ENCODE results near the gene ABCB11.
"Not testable (repeated sequence)": the region's sequence is repeated elsewhere in the genome, so short reads cannot be mapped to it uniquely, and the experiment has no call there.

ABCB11 gene

DNA sequence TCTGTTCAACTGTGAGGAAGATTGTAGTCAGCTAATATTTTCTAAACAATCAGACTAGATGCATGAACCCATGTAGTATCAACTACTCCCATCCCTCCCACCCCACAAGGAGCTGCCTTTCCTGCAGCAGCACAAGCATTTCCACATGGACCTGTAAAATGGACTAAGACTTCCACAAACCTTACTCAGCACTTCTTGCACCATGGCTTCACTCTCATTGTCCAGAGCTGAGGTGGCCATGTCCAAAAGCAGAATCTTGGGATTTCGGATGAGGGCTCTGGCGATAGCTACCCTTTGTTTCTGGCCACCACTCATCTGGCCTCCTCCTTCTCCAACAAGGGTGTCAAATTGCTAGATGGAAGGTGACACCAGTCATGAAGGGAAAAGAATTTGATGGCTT is 61.3 kb downstream of the ABCB11 start:
- no peak for DNase-seq

DNA sequence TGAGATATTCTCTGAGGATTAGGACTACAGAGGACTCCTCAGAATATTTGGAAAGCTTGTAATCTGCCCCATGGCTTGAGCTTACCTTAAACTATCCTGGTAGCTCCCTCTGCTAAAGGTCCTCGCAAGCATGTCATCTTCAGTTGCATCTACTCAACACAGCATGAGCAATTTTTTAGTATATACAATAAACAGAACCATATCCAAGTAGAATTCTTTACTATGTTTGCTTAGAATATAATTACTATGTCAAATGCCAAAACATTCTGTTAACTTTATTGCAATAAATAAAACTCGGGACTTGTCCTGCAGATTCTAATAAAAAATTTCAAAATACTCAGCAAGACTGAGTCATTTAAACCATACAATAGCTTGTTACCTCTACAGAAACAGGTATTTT is 62.8 kb downstream of the ABCB11 start:
- no peak for DNase-seq

DNA sequence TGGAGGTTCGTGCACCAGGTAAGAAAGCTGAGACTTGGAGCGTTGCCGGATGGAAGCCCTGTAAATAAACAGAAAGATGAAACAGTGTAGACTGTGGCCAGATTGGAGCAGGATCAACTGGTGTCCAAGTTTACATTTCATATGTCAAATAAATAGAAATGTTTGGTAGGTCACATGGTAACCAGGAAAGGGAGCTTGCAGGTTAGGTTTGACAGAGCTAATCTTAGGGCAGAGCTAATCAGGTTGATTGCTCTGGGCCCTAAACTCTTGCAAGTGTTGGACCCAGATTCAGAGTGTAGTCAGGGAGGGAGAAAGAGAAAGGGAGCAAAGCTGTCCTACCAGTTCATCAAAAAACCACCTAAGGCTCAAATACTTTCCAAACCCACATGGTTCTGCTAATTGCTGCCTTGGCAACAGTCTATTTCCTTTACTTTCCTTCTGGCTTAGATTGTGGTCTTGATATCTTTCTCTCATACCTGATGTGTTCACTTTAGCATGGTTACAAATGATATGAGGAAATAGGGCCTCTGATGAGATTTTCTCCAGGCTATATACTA is 66.8 kb downstream of the ABCB11 start:
- no peak for DNase-seq

DNA sequence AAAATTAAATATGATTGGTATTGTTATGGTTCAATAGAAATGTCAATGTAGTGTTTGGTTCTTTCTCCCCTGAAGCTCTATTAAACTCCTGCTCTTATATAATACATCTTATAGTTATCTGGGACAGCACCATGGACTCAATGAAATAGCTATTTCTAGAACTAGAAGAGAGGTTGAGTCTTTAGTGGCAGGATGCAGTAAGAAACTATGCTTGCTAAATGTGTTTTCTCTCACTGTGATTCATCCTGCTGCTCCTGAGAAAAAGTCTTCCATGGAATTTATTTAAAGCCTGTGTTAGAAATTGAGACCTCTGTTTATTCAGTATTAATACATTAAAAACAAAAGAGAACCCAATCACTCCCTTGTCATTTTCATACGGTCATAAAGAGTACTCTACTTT is 68.5 kb downstream of the ABCB11 start:
- no peak for DNase-seq

DNA sequence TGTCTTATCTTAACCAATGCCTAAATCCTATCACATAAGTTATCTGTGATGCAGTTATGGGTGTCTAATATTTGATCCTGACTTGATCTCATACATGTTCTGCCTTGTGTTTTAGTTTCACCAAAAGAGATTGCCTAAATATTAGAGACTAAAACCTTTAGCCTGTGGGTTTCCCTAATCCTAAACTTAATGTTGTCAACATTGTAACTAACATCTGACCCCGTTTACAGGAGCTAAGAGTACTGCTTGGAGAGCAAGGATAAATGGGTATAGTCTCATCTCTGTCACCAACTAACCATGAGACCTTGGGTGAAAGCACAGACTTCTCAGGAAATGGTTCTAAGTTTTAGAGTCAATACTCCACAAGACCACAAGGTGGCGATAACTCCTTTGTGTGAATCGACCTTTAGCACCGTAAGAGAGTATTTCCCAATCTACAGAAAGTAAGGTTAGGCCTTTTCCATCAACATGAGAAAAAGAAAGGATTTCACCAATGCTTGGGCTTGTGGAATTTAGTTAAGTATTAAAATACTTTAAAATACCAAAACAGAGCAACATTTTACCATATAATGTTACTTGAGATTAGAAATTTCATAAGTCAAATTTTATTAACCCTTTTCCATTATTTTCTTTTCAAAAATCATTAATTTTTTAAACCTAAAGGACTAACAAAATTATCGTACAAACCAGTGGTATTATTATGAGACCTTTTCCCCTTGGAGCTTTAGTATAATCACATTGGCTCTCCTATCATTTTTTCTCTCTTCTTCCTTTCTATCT is 69.5 kb downstream of the ABCB11 start:
- DNase-seq = peak; percentile 85

DNA sequence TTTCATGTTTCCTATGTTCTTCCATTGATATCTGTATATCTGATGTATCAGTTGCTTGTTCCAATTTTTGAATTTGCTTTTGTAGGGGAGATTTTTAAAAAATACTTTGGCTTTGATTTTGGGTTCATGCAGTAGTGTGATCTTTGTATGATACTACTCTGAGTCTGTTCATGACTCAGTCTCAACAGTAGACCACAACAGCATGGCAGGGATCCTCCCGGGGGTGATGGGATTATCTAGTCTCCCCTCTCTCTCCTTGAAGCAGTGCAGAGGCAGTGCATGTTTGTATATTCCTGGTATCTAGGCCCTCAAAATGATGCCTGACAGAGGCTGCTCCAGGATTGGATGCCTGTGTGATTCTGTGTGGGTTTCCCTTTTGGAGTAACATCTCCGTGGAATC is 74.7 kb downstream of the ABCB11 start:
- no peak for DNase-seq

DNA sequence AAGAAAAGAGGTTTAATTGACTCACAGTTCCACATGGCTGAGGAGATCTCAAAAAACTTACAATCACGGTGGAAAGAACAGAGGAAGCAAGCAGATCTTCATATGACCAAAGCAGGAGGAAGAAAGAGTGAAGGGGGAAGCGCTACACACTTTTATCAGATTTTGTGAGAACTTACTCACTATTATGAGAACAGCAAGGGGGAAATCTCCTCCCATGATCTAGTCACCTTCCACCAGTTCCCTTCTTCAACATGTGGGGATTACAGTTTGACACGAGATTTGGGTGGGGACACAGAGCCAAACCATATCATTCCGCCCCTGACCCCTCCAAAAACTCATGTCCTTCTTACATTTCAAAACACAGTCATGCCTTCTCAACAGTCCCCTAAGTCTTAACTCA is 75.8 kb downstream of the ABCB11 start:
- no peak for DNase-seq

DNA sequence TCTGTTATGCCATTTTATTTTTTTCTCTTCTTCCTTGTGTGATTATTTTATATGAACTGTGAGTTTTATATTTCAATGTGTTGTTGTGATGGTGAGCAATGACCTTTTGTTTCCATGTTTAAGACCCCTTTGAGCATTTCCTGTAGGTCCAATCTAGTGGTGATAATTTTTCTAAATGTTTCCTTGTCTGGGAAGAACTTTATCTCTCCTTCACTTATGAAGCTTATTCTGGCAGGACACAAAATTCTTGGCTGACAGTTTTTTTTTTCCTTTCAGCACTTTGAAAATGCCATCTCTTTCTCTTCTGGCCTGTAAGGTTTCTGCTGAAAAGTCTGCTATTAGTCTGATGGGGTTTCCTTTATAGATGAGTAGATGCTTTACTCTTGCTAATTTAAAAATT is 76.9 kb downstream of the ABCB11 start:
- DNase-seq = no peak

DNA sequence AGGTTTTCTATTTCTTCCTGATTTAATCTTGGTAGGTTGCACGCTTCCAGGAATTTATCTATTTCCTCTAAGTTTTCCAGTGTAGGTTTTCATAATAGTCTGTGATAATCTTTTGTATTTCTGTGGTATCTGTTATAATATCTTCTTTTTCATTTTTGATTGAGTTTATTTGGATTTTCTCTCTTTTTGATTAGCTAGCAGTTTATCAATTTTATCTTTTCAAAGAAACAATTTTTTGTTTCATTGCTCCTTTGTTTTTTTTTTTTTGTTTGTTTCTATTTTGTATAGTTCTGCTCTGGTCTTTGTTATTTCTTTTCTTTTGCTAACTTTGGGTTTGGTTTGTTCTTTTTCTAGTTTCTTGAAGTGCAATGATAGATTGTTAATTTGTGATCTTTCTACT is 78.7 kb downstream of the ABCB11 start:
- DNase-seq = no peak

DNA sequence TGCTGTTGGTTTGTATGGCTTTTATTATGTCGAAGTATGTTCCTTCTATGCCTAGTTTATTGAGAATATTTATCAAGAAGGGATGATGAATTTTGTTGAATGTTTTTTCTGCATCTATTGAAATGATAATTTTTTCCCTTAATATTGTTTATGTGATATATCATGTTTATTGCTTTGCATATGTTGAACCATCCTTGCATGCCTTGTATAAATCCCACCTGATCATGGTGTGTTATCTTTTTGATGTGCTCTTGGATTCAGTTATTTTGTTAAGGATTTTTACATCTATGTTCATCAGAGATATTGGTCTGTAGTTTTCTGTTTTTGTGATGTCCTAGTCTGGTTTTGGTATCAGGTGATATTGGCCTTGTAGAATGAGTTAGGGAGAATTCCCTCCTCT is 79.3 kb downstream of the ABCB11 start:
- DNase-seq = no peak

DNA sequence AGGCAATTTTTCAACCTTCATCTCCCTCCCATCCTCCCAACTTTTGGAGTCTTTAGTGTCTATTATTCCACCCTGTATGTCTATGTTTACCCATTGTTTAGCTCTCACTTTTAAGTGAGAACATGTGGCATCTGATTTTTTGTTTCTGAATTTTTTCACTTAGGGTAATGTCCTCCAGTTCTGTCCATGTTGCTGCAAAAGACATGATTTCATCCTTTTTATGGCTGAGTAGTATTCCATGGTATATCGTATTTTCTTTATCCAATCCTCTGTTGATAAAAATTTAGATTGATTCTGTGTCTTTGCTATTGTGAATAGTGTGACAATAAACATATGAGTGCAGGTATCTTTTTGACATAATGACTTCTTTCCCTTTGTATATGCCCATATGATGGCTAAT is 81.8 kb downstream of the ABCB11 start:
- DNase-seq = no peak

DNA sequence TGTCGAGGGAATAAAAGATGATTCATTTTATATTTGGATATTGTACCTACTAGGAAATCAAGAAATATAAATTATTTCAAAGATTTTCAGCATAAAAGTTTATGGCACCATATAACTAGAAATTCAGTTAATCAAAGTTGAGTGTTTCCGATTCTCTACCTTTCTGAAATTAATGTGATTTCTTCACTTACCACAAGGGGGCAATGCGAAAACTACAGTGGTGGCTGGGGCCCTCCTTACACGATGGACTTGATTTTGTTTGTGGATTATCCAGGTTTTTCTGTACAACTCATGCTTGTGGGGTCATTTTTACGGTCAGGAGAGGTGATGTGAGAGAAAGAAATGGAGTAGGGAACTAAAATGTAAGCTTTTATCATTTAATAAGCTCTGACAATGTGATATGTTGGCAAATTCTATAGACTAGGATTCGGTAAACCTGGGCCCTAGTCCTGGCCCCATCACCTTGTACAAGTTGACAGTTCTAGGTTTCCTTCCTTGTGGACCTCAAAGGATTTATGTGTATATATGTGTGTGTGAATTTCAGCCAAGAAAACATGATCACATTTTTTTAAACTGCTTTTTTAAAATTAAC is 82.4 kb downstream of the ABCB11 start:
- no peak for DNase-seq

DNA sequence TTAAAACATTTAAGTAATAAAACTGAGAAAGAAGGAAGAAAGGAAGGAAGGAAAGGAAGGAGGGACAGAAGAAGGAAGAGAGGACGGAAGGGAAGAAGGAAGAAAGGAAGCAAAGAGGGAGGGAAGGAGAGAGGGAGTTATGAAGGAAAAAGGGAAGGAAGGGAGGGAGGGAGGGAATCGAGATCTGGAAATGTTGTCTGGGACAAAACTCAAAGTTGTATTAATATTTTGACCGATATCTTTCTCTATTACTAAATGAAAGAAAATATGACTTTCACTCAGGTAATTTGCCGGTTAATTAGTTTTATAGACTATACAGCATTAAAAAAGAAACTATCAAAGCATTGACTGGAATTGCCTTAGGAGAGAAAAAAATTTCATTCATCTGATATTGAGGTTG is 85.6 kb downstream of the ABCB11 start:
- DNase-seq = no peak

DNA sequence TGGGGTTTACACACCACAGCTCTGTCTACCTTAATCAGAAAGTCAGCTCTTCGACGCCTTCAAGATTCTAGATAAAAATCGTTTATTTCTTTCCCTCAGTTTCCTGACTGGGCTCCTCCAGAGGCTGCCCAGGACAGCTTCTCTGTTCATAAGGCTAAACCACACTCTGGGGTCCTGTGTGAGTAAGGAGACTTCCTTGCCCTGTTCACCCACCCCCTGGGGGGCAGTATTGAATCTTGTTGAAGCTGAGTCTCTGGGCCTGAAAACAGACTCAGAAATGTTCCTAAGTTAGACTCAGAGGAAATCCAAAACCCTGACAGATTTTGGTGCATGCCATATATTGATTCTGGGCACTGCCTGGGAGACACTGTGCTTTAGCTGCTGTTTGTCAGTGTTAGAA is 87.1 kb downstream of the ABCB11 start:
- DNase-seq = no peak

DNA sequence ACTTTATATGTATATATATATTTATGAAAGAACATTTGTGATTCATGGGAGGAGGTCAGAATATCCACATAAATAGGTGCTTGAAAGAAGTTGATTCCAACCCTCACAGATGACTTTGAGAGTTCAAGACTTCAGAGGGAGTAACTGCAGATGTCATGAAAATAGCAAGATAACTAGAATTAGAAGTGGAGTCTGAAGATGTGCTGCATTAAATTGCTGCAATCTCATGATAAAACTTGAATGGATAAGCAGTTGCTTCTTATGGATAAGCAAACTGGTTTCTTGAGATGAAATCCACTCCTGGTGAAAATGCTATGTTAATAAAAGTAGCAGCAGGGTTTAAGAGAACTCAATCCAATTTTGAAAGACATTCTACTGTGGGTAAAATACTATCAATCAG is 89.8 kb downstream of the ABCB11 start:
- no peak for DNase-seq

DNA sequence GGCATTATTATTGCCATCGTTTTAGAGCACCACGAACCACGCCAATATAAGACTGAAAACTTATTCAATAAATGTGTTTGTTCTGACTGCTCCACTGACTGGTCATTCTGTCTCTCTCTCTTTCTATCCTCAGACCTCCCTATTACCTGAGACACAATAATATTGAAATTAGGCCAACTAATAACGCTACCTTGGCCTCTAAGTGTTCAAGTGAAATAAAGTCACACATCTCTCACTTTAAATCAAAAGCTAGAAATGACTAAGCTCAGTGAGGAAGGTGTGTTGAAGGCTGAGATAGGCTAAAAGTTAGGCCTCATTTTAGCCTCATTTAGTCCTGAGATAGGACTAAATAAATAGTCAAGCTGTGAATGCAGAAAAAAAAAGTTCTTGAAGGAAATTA is 91.2 kb downstream of the ABCB11 start:
- no peak for DNase-seq

DNA sequence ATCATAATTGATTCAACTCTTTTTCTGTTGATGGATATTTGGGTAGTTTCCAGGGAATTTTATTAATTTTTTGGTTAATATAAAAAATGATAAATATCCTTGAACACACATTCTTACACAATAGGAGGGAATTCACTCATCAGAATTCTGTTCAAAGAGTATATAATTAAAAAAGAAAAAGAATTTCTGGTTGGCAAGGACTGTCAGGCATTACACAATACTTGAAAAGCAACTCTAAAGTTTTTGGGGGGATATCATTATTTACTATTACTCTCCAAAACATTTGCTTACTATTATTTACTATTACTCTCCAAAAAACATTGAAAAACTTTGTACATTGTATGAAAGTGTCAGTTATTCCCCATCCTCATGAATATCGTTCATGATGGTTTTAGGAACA is 92.1 kb downstream of the ABCB11 start:
- no peak for DNase-seq

DNA sequence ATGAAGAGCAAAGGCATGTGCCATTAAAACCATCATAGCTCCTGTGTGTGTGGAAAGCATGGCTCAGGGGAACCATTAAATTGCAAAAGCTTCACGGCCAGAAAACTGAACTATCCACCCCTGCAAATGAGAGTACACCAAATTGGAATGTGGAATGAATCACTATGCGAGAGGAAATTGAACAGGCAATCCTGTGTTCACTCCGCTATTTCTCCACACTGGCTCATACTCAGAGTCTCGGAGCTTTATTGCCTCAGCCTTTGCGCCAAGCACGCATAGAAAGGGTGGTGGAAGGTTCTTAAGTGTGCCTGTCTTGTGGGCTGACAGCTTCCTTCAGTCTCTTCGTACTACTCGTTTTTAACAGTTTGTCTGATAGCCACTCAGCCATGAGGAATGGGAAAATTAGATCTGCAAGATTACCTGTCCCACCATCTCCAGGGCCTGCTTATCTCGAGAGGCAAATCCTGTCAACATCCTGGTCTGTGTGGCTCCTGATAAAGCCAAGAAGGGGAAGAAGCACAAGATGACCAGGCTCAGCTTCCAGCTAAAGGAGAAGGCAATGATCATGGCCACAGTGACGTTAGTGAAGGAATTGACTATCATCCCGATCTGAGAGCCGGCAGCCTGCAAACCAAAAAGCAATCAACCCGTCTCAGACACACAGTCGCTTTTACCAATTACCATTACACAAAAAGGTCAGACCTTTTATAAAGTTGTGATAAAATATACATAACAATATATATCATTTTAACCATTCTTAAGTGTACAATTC is 95.1 kb downstream of the ABCB11 start:
- DNase-seq = no peak

DNA sequence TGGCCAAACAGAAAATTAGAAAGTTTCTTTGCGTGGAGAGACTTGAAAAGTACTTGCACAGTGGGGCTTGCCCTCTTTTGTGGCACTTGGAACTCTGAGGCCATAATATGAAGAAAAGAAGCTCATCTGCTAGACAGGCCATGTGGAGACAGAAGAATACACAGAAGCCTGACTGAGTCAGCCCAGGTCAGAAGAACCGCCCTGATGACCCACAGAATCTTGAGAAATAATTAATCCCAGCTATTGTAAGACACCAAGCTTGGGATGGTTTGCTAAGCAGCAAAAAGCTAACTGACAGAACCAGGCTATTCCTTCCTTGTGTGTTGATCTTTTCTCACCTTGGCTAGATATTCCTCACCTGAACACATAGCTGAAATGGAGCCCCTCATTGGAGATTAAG is 96.3 kb downstream of the ABCB11 start:
- DNase-seq = no peak

DNA sequence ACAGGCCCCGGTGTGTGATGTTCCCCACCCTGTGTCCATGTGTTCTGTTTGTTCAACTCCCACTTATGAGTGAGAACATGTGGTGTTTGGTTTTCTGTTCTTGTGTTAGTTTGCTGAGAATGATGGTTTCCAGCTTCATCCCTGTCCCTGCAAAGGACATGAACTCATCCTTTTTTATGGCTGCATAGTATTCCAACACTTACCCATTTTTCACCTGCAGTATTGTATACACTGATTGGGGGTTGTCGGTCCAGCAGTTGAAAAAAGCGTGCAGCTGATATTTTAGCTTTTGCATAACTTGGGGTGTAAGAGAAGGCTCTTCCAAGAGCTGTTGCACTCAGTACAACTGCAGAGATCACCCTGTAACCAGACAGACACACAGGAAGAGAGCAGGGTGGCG is 99.0 kb downstream of the ABCB11 start:
- DNase-seq = not testable (repeated sequence)

DNA sequence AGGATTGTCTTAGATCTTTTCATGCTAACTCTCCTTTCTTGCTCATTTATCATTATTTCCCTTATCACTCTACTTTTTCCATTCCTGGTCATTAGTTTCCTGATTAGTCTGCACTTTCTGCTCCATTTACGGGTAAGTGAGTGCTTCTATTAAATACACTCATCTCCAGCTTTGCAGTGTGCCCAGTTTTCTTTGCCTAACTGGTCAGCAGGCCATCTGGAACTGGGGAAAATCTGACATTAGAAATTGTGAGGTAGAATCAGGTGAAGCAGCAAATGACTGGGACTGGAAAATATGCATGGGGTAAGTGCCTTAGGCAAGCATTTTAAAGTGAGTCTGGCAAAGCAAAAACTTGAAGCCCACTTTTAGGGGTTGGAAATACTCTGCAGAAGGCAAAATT is 100.9 kb downstream of the ABCB11 start:
- DNase-seq = no peak

DNA sequence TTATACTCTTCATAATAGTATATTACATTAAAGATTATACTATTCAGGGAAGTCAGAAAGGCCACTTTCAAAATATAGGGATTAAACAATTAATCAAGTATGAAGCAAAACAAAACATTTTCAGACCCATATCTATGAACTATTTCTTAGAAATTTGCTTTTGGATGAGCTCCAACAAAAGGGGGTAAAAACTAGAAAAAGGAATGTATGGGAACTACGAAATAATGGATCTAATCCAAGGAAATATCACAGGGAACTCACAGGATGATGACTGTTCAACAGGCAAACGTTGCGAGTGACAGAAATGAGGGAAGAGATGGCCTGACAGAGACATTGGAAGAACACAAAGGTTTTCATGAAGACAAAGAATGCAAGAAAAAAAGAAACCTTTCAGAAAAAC is 102.1 kb downstream of the ABCB11 start:
- DNase-seq = no peak

DNA sequence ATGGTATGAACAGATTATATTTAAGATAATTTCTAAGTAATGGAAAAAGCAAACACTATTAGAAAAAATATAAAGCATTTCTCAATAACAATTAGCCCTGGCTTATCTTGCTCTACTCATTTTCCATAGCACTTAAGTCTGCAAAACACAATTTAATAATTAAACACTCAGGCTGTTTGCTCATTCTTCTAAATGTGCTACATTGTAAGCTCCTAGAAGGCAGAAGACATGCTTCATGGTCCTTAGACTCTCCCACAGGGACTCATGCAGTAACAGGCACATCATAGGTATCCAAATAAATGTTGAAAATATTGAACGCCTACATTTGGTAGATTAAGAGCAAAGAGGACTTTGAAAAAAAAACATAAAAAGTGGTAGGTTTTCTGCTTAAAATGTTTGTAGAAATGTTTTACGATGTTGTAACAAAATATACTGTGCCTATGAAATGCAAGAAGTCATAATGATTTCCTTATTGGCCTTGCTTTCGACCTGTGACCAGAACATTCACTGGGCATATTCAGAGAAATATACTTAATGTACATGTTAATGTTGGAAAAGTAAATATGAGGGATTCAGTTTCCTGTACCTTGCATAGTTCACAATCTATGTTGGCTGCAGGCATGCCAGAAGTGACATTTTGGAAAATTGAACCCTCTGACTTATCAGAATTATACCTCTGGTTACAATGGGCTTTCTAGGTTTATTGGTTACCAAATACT is 102.9 kb downstream of the ABCB11 start:
- no peak for DNase-seq

Data from eye (tissue), 1 donor.